Ramos (cell line): ENCODE results near the gene IL1A.

Experiments
- in situ Hi-C: fragments of 300-500 bp; cut with MboI; formaldehyde crosslinking; loops from one replicate; pipeline ENCODE4 v1.14.3; 2022; ENCODE audit warnings: low sequenced_read_pairs; ENCODE audit not compliant: unreplicated experiment

IL1A gene

GRCh38 chr2:112767693-112768330, 16.5 kb downstream of the IL1A start:
- in situ Hi-C loops = no loop called here

DNA sequence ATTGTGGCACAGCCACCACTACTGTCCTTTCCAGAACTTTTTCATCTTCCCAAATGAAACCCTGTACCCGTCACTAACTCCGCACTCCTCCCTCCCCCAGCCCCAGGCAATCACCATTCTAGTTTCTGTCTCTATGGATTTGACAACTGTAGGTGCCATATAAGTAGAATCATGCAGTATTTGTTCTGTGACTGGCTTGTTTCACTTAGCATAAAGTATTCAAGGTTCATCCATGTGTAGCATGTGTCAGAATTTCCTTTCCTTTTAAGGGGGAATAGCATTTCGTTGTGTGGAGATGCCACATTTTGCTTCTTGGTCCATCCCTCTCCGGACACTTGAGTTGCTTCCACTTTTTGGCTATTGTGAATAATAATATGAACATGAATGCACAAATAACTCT, 19.0 kb downstream of the IL1A start:
- in situ Hi-C loops = no loop called here

GRCh38 chr2:112764071-112765044, 19.9 kb downstream of the IL1A start, which contains the start of gene CKAP2L:
TSS of gene CKAP2L (minus strand) at chr2:112764609. CDS start at chr2:112764598, 11 bp downstream.
- in situ Hi-C loops = no loop called here

DNA sequence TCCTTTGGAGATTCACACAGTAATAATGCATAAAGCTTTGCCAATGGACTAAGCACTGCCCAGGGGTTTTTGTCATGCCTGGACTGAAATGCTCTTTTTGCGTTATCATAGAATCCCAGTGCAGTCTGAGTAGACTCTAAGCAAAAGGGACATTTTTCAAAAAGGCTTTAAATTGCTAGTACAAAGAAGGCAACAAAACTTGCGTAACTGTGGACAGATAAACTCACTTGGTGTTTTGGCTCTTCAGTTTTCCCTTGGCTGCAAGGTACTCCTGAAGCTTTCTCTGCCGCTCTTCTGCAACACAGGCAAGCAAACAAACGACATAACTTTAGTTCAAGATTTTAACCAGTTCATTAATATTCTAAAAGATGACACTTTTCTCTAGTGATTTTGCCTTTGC, 22.0 kb downstream of the IL1A start:
- in situ Hi-C loops = no loop called here

DNA sequence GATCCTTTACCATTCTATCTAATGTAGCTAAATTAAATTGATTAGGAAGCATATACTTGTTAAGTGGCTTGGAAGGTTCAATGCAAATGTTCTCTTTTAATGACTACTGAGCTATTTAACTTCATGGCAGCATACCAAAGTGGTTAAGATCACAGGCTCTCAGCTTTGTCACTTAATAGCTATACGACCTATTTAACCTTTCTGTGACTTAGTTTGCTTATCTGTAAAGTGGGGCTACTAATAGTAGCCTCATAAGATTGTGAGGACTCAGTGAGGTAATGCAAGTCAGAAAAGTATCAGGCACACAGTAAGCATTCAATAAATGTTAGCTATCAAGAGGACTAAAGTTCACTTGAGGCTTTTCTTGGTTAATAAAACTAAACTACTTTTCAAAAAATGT, 24.1 kb downstream of the IL1A start:
- in situ Hi-C loops = no loop called here

DNA sequence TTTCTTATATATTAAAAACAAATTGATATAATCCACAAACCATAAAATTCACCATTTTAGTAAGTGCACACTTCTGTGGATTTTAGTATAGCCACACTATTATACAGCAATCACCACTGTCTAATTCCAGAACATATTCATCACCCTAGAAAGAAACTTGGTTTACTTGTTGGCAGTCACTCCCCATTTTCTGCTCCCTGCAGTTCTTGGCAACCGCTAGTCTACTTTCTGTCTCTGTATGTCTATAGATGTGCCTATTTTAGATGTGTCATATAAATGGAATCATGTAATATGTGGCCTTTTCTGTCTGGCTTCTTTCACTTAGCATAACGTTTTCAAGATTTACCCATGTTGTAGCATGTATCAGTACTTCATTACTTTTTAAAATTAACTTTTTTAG, 25.6 kb downstream of the IL1A start:
- in situ Hi-C loops = no loop called here

DNA sequence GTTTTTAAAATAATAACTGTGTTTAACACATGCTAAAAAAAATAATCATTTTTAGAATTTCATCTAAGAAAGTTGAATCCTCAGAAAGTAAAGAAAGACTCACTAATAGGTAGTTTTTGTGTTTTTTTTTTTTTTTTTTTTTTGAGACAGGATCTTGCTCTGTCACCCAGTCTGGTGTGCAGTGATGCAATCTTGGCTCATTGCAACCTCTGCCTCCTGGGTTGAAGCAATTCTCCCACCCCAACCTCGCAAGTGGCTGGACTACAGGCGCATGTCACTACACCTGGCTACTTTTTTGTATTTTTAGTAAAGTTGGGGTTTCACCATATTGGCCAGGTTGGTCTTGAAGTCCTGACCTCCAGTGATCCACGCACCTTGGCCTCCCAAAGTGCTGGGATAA, 27.0 kb downstream of the IL1A start:
- in situ Hi-C loops = no loop called here

DNA sequence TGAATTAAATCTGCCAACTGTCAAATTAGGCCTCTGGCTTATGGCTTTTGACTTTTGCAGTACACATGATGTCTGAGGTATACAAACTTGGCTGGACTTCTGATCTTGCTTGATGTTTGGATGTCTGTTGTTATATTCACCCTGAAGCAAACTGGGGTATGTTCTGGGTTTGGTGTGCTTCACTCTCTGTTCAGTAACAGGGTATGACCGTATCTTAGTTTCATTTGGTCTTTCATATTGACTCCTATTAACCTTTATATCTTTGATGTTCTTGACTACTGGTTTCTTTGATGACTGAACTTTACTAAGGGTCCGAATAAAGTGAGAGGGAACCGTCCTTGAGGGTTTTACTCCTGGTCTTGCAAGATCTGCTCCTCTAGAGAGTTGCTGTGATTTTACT, 28.1 kb downstream of the IL1A start:
- in situ Hi-C loops = no loop called here

- in situ Hi-C loops = no loop called here
Observed at GRCh38 chr2:112755444-112755843, 28.8 kb downstream of the IL1A start.

DNA sequence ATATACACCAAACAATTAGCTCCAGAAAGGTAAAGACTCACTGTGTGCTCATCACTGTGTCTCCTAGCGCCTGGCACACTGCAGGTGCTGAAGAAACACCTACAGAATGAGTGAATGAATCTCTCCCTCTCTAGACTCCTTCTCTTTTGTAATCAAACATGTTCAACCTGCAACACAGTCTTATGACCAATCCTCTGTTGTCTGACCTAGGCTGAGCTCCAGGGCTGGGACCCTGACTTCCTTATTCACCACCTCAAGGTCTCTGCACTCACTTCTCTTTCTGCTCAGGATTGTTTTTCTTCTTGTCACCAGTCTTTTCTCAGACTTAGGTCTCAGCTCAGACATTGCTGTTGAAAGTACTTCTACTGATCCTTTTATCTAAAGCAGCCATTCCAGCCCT, 29.7 kb downstream of the IL1A start:
- in situ Hi-C loops = loop anchor here (5.0 kb wide), 1 partner anchor 138 kb away; no protein-coding TSS in a partner anchor

GRCh38 chr2:112752667-112753066, 31.6 kb downstream of the IL1A start:
- in situ Hi-C loops = loop anchor here (5.0 kb wide), 1 partner anchor 140 kb away; no protein-coding TSS in a partner anchor

DNA sequence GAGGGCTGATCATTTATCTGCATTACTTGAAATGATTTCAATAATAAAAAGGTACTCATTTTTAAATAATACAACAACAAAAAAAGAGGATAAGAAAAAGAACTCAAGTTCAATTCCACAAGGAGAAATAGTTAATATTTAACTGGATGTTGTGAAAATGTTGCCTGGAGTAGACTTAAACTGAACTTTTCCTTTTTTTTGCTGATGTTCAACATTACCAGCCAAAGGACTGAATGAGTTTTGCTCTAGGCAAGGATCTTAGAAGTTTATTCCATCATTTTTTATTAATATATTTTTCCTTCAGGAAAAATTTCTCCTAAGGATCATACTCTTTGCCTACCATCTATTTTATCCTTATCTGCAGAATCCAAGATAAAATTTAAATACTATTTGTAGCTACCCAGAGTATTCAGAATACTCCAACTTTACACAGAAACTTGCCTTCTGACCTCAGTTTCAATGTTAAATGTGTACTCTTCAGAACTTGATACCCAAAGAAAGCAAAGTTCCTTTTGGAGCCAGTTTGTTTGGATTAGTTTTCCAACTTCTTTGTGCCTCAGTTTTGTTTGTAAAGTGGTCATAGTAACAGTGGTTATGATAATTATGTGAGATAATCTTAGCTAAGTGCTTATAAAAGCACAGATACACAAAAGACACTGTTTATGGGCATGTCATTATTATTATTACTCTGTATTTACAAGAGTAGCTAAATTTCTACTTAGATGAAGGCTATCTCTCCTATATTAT, 32.7 kb downstream of the IL1A start:
- in situ Hi-C loops = loop anchor here (5.0 kb wide), 1 partner anchor 141 kb away; no protein-coding TSS in a partner anchor

GRCh38 chr2:112750560-112750843, 33.8 kb downstream of the IL1A start:
- in situ Hi-C loops = loop anchor here (5.0 kb wide), 1 partner anchor 142 kb away; no protein-coding TSS in a partner anchor

- in situ Hi-C loops = loop anchor here (5.0 kb wide), 1 partner anchor 142 kb away; no protein-coding TSS in a partner anchor
Observed at GRCh38 chr2:112749755-112750559, 34.3 kb downstream of the IL1A start.

DNA sequence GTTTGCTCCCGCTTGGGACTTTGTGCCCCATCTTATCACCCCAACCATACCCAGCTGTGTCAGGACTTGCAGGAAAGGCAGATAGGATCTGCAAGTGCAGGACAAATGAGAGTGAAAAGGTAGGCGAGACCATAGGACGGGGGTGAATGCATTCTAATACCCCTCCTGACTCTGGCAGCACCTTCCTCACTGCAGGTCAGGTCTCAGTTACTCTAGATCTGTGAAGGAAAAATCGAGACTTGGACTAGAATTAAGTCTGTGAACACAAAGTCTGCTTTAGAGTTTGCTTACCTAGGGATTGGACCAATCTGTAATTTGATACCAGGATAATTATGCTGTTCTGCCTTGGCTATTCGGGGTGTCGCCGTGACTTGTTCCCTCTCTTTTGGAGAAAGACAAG, 43.8 kb downstream of the IL1A start:
- in situ Hi-C loops = no loop called here

DNA sequence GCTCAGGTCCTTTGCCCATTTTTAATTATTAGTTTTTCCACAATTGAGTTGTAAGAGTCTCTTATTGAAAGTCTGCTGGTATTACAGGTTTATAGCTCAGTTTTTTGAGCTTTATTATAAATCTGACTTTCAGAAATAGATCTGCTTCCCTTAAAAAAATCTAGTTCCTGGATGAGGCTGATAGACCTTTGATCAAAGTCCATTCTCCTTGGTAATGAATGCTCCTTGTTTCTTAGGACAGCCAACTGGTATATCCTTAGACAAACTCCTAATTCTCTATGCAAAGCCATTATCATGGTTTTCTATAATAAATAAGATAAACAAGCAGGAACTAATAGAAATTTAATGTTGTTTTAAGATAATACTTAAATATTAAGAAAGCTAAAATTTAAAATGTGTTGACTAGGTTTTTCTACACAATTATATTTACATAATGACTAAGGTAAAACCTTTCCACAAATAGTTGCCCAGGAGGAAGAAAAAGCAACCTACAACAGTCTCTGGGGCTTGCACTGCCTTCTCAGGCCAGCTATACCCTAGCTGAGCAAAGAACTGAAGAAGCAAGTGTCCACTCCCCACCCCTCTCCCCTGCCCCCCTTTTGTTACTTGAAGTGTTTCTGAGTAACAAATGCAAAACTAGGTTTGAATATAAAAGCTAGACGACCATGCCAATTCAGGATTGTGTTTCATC, 46.6 kb downstream of the IL1A start:
- in situ Hi-C loops = loop anchor here (10.0 kb wide), 1 partner anchor 217 kb away; no protein-coding TSS in a partner anchor

- in situ Hi-C loops = loop anchor here (10.0 kb wide), 1 partner anchor 221 kb away; no protein-coding TSS in a partner anchor
Observed at GRCh38 chr2:112733871-112734270, 50.4 kb downstream of the IL1A start.

- in situ Hi-C loops = loop anchor here (10.0 kb wide), 1 partner anchor 221 kb away; no protein-coding TSS in a partner anchor
Observed at GRCh38 chr2:112733456-112733855, 50.8 kb downstream of the IL1A start.

DNA sequence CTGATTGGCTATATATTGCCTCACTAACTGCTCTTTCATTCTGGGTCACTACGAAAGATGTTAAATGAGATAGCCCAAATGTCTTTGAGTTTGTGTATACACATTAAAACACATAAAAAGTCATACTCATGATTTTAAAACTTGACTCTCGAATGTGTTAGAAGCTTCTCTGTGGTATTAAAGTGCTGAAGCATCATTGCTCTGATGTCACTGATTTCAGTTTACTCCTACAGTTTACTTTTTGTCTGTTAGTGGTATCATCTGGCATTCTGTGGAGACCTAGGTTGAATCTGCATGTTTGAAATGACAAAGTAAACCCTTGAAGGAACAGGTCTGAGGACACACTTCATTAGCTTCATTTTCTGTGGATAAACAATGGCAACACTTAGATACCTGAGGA, 52.8 kb downstream of the IL1A start:
- in situ Hi-C loops = loop anchor here (10.0 kb wide), 1 partner anchor 223 kb away; no protein-coding TSS in a partner anchor
